ENCODE data around the gene PIK3C2G.
"Not testable (repeated sequence)": the region's sequence is repeated elsewhere in the genome, so short reads cannot be mapped to it uniquely, and the experiment has no call there.

Gene PIK3C2G

GRCh38 chr12:18658179-18658578 lies 396.9 kb downstream of the PIK3C2G start:
- DNase-seq, result no peak

GRCh38 chr12:18658829-18659228 lies 397.5 kb downstream of the PIK3C2G start:
- no peak for DNase-seq

GRCh38 chr12:18676141-18676540 lies 414.8 kb downstream of the PIK3C2G start:
- DNase-seq, result no peak

GRCh38 chr12:18676996-18677588 lies 415.8 kb downstream of the PIK3C2G start:
- DNase-seq, result no peak

GRCh38 chr12:18681818-18682217 lies 420.5 kb downstream of the PIK3C2G start:
- no peak for DNase-seq

GRCh38 chr12:18683327-18684013 lies 422.2 kb downstream of the PIK3C2G start:
- DNase-seq, result no peak

- no peak for DNase-seq
These were observed 423.1 kb downstream of the PIK3C2G start for GRCh38 chr12:18684430-18684829.

GRCh38 chr12:18689771-18690170 lies 428.5 kb downstream of the PIK3C2G start:
- DNase-seq, result no peak

- no peak for DNase-seq
These were observed 429.3 kb downstream of the PIK3C2G start for GRCh38 chr12:18690653-18691052.

- not testable (repeated sequence) for DNase-seq
These were observed 432.7 kb downstream of the PIK3C2G start for GRCh38 chr12:18693986-18694385.

GRCh38 chr12:18696971-18697602 lies 435.8 kb downstream of the PIK3C2G start:
- DNase-seq, result no peak
